NK-92 treated with Interleukin-12 subunit alpha and Interleukin-12 subunit beta, amount 100 ng/mL, for 24 hours (cell line): ENCODE measurements around the gene AIF1.

Experiments
- DNase-seq: peaks from one replicate; lab custom pipeline; 2025; lab: John Stamatoyannopoulos, UW

The AIF1 gene

GRCh38 chr6:31620586-31621319 lies 5.7 kb downstream of the AIF1 start, which contains the start of gene PRRC2A:
Gene PRRC2A (plus strand): TSS chr6:31620715. CDS start chr6:31622790, 2,075 bp downstream.
- peak; percentile 100 for DNase-seq

- DNase-seq, result no peak
Measured at GRCh38 chr6:31621320-31621939, 6.4 kb downstream of the AIF1 start.

- no peak for DNase-seq
Measured at GRCh38 chr6:31621991-31622390, 7.0 kb downstream of the AIF1 start.

GRCh38 chr6:31622684-31623091 lies 7.7 kb downstream of the AIF1 start:
- DNase-seq, result no peak

- no peak for DNase-seq
Measured at GRCh38 chr6:31624070-31624469, 9.0 kb downstream of the AIF1 start.

GRCh38 chr6:31626952-31627351 lies 11.9 kb downstream of the AIF1 start:
- DNase-seq, result no peak

GRCh38 chr6:31627690-31628287 lies 12.8 kb downstream of the AIF1 start:
- DNase-seq, result no peak

GRCh38 chr6:31629014-31629413 lies 14.0 kb downstream of the AIF1 start:
- no peak for DNase-seq

- DNase-seq, result no peak
Measured at GRCh38 chr6:31630177-31630934, 15.3 kb downstream of the AIF1 start.

GRCh38 chr6:31631209-31631608 lies 16.2 kb downstream of the AIF1 start:
- DNase-seq, result no peak

- DNase-seq, result no peak
Measured at GRCh38 chr6:31631681-31632278, 16.7 kb downstream of the AIF1 start.

- no peak for DNase-seq
Measured at GRCh38 chr6:31632279-31632946, 17.4 kb downstream of the AIF1 start.

- no peak for DNase-seq
Measured at GRCh38 chr6:31633447-31633846, 18.4 kb downstream of the AIF1 start.

GRCh38 chr6:31634131-31634530 lies 19.1 kb downstream of the AIF1 start:
- no peak for DNase-seq

- no peak for DNase-seq
Measured at GRCh38 chr6:31634969-31635575, 20.0 kb downstream of the AIF1 start.

- DNase-seq, result no peak
Measured at GRCh38 chr6:31636698-31637596, 21.9 kb downstream of the AIF1 start.

GRCh38 chr6:31639043-31639442 lies 24.0 kb downstream of the AIF1 start:
- DNase-seq, result no peak

- no peak for DNase-seq
Measured at GRCh38 chr6:31639449-31639861, 24.4 kb downstream of the AIF1 start.

- no peak for DNase-seq
Measured at GRCh38 chr6:31640612-31641011, 25.6 kb downstream of the AIF1 start.

GRCh38 chr6:31641370-31641769 lies 26.3 kb downstream of the AIF1 start:
- DNase-seq, result no peak
